ENCODE data around the gene PEPD. TPM values are rescaled to one million over a fixed set of nuclear protein-coding genes. Genes with fewer than 3 reads are reported as not detected.

PEPD gene
- total RNA-seq, 1 donor = 87.9 TPM

DNA sequence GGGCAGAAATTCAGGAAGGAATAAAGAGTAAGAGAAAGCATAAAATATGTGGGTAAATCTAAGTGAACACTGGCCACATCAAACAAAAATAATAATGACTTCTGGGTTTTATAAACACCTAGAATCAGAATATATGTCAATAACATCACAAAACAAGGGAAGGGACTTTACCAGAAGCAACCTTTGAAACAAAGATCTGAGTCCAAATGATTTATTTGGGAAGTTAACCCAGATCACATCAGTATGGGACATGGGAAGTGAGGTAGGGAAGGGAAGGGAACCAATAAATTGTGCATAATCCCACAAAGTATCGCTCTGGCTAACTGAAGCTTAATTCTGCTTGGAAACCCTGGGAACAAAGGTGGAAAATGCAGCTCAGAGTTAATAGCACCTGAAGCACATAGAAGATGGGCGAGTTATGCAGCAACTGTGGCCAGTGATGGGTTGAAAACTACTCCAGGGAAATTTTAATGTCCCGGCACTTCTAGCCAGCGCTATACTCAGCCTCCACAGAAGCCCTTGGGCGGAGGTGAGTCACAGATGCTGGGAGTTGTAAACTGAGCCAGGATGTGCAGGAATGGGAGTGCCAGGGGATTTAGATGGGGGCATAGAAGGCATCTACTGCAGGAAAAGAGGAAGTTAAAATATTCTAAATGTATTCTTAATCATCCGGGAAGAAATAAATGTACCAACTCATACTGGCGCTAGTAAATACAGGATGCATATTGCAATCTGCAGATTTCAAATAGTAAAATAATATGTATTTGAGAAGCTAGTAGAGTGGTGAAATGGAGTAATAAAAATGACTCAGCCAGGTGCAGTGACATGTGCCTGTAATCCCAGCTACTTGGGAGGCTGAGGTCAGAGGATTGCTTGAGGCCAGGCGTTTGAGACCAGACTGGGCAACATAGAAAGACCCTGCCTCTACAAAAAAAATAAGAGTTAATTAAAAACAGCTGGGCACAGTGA, 182.3 kb downstream of the PEPD start:
- H3K79me2 ChIP-seq (ENCODE audit: insufficient read depth, low read length) = no peaks in the 10 kb centered on the region
- TF ChIP-seq CTCF (IDR thresholded peaks at IDR 0.05; ENCODE audit: extremely low read depth, low read depth, low read length) = no peak
- no peaks in the 10 kb centered on the region for H3K4me1 ChIP-seq (ENCODE audit: insufficient read depth, low read length)
- no peaks in the 10 kb centered on the region for H3K36me3 ChIP-seq (ENCODE audit: insufficient read depth, low read length)
- H3K9me3 ChIP-seq (ENCODE audit: low read depth, low read length) = no peaks in the 10 kb centered on the region
- H3K27ac ChIP-seq (ENCODE audit: low read depth, low read length) = no peak overlapping the region
- no peak overlapping the region for H3K4me2 ChIP-seq (ENCODE audit: insufficient read depth, low read length)
- H4K20me1 ChIP-seq (ENCODE audit: insufficient read depth, low read length) = no peaks in the 10 kb centered on the region
- H2AFZ ChIP-seq (ENCODE audit: low read length) = no peak overlapping the region
- DNase-seq (ENCODE audit: insufficient read length, low spot score, missing footprints) = no peak
- H3K27me3 ChIP-seq (ENCODE audit: insufficient read depth, low read length) = peaks cover 26% of the 10 kb centered on the region
- H3K4me3 ChIP-seq (ENCODE audit: insufficient read depth, low read length) = no peak overlapping the region

Other genes with a start within 250 kb of the PEPD start
- 3.6 and 5.0 TPM in 2 replicates for gene CEBPA, start 219.3 kb downstream of the PEPD start, total RNA-seq
- 31.5 and 35.5 TPM in 2 replicates for gene CEBPG, start 148.1 kb downstream of the PEPD start, total RNA-seq
- gene CHST8, start 100.2 kb upstream of the PEPD start, total RNA-seq = not detected in 2 replicates

All from osteoblast (primary cell).